Measurements from ENCODE around the gene PIGU.

Gene PIGU

GRCh38 chr20:34559311-34560140, 117.4 kb downstream of the PIGU start:
- H3K27me3 ChIP-seq (ENCODE audit: control insufficient read depth in 1 of 2, insufficient read depth in 2 of 2, low read length in 2 of 2), result no peaks in the 10 kb centered on the region
- no peaks in the 10 kb centered on the region for H3K36me3 ChIP-seq (ENCODE audit: insufficient read depth, low read length)
- no peak overlapping the region for H3K9ac ChIP-seq (ENCODE audit: low read length)
- peak overlapping the region; percentile 91 for H3K27ac ChIP-seq (ENCODE audit: low read depth, low read length)
- H3K4me1 ChIP-seq (ENCODE audit: insufficient read depth, low read length), result peaks cover 12% of the 10 kb centered on the region
- H3K9me3 ChIP-seq (ENCODE audit: low read length), result no peaks in the 10 kb centered on the region
- peak overlapping the region; percentile 16 to 38 for H3K4me3 ChIP-seq (ENCODE audit: low read depth in 1 of 2, low read length in 2 of 2)

DNA sequence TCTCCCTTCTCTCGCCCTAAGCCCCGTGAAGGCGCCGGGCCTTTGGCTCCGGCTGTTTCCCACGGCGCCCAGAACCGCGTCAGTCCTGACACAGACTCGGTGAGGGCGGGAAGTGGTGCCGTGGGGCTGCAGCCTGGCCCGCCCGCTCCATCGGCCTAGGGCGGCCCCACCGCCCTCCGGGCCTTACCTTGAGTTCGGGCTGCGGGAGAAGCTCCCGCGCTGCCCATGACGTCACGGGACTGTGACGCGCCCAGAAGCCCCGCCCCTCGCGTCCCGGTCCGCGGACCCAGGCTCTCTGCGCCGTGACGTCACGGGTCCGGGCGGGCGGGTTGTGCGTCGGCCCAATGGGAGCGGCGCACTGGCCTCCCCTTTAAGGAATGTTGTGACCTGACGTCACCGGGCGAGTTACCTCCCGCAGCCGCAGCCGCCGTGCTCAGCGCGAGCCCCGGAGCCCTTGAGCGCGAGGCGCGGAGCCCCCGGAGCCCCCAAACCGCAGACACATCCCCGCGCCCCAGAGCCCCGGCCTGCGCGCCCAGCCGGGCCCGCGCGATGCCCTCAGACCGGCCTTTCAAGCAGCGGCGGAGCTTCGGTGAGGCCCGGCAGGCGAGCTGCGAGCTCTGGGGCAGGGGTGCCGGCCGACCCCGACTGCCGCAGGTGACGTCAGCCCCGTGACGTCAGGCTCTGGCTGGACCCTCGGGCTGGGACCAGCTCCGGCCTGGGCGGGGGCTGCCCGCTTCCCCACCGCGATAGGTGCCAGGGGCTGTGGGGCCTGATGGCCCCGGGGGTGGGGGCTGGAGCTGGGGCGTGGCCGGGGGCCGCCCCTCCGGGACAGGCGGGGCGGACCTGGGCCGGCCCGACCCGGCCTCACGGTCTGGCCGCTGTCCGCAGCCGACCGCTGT, 118.3 kb downstream of the PIGU start, which contains the start of gene MAP1LC3A:
MAP1LC3A (plus strand) TSS at position 399 of the 899 bp plus-strand sequence; CDS start at position 550, 151 bp downstream.
- H3K4me1 ChIP-seq (ENCODE audit: insufficient read depth, low read length), result peaks cover 12% of the 10 kb centered on the region
- peak within 1 kb of the TSS; percentile 85 for H3K9ac ChIP-seq (ENCODE audit: low read length)
- H3K4me3 ChIP-seq (ENCODE audit: low read depth in 1 of 2, low read length in 2 of 2), result peak within 1 kb of the TSS; percentile 73 to 81
- H3K36me3 ChIP-seq (ENCODE audit: insufficient read depth, low read length), result no peaks in the 10 kb centered on the region
- no peaks in the 10 kb centered on the region for H3K27me3 ChIP-seq (ENCODE audit: control insufficient read depth in 1 of 2, insufficient read depth in 2 of 2, low read length in 2 of 2)
- H3K9me3 ChIP-seq (ENCODE audit: low read length), result no peaks in the 10 kb centered on the region
- H3K27ac ChIP-seq (ENCODE audit: low read depth, low read length), result peak within 1 kb of the TSS; percentile 91

DNA sequence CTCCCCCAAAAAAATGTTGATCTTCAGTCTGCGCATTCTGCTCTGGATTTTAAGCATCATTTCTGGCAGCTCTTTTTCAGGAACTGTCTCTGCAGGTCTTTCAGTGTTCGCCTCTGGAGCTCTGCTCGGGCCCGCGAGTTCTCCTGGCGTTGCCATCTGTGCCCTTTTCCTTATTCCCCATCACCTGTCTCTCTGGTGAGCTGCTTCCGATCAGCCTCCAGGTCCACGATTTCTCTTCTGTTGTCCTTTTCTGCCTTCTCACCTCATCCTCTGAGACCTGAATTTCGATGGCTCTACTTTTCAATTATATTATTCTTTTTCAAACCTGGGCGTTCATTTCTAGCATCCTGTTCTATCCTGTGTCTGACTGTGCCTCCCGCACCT, 119.0 kb downstream of the PIGU start:
- Histone ChIP-seq H3K4me1 (ENCODE audit: insufficient read depth, low read length) (peaks cover 15% of the 10 kb centered on the region), H3K36me3 (ENCODE audit: insufficient read depth, low read length) (no peaks in the 10 kb centered on the region), H3K9ac (ENCODE audit: low read length) (peak overlapping the region; percentile 85), H3K27ac (ENCODE audit: low read depth, low read length) (peak overlapping the region; percentile 91), H3K27me3 (ENCODE audit: control insufficient read depth in 1 of 2, insufficient read depth in 2 of 2, low read length in 2 of 2) (no peaks in the 10 kb centered on the region), H3K4me3 (ENCODE audit: low read depth in 1 of 2, low read length in 2 of 2) (peak overlapping the region; percentile 73 to 81), H3K9me3 (ENCODE audit: low read length) (no peaks in the 10 kb centered on the region)

DNA sequence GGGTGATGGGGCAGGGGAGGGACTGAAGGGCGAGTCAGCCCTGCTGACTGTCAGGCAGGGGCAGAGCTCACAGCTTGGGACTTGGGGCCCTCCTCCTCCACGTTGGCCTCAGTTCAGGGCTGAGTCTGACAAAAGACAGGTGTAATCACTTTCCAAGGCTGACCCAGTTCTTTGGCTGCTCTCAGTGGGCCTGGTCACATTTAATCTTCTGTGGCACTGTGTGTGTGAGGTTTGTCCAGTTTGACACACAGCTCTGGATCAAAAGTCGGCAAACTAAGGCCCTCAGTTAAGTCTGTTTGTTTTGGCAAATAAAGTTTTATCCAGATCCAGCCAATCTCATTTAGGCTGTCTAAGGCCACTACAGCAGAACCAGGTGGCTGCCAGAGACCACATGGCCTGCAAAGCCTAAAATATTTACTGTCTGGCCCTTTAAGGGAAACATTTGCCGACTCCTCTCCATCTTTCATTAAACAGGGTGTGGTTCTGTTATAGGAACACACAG, 123.5 kb downstream of the PIGU start:
- Histone ChIP-seq H3K9me3 (ENCODE audit: low read length) (no peaks in the 10 kb centered on the region), H3K36me3 (ENCODE audit: insufficient read depth, low read length) (no peaks in the 10 kb centered on the region), H3K4me3 (ENCODE audit: low read depth in 1 of 2, low read length in 2 of 2) (no peak overlapping the region), H3K27ac (ENCODE audit: low read depth, low read length) (no peak overlapping the region), H3K9ac (ENCODE audit: low read length) (no peak overlapping the region), H3K27me3 (ENCODE audit: control insufficient read depth in 1 of 2, insufficient read depth in 2 of 2, low read length in 2 of 2) (no peaks in the 10 kb centered on the region), H3K4me1 (ENCODE audit: insufficient read depth, low read length) (peaks cover 11% of the 10 kb centered on the region)

- Histone ChIP-seq H3K36me3 (ENCODE audit: insufficient read depth, low read length) (no peaks in the 10 kb centered on the region), H3K27ac (ENCODE audit: low read depth, low read length) (no peak overlapping the region), H3K9me3 (ENCODE audit: low read length) (no peaks in the 10 kb centered on the region), H3K9ac (ENCODE audit: low read length) (no peak overlapping the region), H3K4me3 (ENCODE audit: low read depth in 1 of 2, low read length in 2 of 2) (no peak overlapping the region), H3K4me1 (ENCODE audit: insufficient read depth, low read length) (peaks cover 5% of the 10 kb centered on the region), H3K27me3 (ENCODE audit: control insufficient read depth in 1 of 2, insufficient read depth in 2 of 2, low read length in 2 of 2) (no peaks in the 10 kb centered on the region)
These were observed 124.3 kb downstream of the PIGU start for GRCh38 chr20:34552569-34552968.

- Histone ChIP-seq H3K27ac (ENCODE audit: low read depth, low read length) (no peak overlapping the region), H3K4me1 (ENCODE audit: insufficient read depth, low read length) (peaks cover 3% of the 10 kb centered on the region), H3K9me3 (ENCODE audit: low read length) (no peaks in the 10 kb centered on the region), H3K27me3 (ENCODE audit: control insufficient read depth in 1 of 2, insufficient read depth in 2 of 2, low read length in 2 of 2) (no peaks in the 10 kb centered on the region), H3K9ac (ENCODE audit: low read length) (no peak overlapping the region), H3K4me3 (ENCODE audit: low read depth in 1 of 2, low read length in 2 of 2) (no peak overlapping the region), H3K36me3 (ENCODE audit: insufficient read depth, low read length) (no peaks in the 10 kb centered on the region)
These were observed 127.0 kb downstream of the PIGU start for GRCh38 chr20:34549929-34550305.

- no peaks in the 10 kb centered on the region for H3K27me3 ChIP-seq (ENCODE audit: control insufficient read depth in 1 of 2, insufficient read depth in 2 of 2, low read length in 2 of 2)
- peaks cover 3% of the 10 kb centered on the region for H3K4me1 ChIP-seq (ENCODE audit: insufficient read depth, low read length)
- no peaks in the 10 kb centered on the region for H3K36me3 ChIP-seq (ENCODE audit: insufficient read depth, low read length)
- H3K4me3 ChIP-seq (ENCODE audit: low read depth in 1 of 2, low read length in 2 of 2), result no peak overlapping the region
- no peak overlapping the region for H3K9ac ChIP-seq (ENCODE audit: low read length)
- no peaks in the 10 kb centered on the region for H3K9me3 ChIP-seq (ENCODE audit: low read length)
- H3K27ac ChIP-seq (ENCODE audit: low read depth, low read length), result no peak overlapping the region
These were observed 127.5 kb downstream of the PIGU start for GRCh38 chr20:34549291-34549928.

- no peak overlapping the region for H3K9ac ChIP-seq (ENCODE audit: low read length)
These were observed 128.9 kb downstream of the PIGU start for GRCh38 chr20:34547844-34548613.

DNA sequence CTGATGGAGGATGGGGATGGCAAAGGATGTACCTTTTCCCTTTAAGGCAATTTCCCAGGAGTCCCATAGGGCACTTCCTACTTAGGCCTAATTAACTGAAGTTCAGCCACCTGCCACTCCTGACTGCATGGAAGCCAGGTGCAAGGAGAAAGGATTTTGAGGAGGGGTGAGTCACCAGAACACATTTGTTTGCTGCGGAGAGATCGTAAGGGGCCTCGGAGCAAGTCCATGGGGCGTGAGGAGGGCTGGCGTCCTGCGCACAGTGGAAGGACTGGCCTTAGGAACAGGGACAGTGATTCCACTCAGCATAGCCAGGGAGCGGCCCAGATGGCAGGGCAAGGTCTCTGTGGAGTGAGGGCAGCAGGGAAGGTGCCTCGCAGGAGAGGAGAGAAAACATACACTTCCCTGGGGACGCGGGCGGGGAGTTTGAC, 130.1 kb downstream of the PIGU start:
- Histone ChIP-seq H3K27ac (ENCODE audit: low read depth, low read length) (no peak overlapping the region), H3K4me3 (ENCODE audit: low read depth in 1 of 2, low read length in 2 of 2) (no peak overlapping the region), H3K36me3 (ENCODE audit: insufficient read depth, low read length) (peaks cover 4% of the 10 kb centered on the region), H3K9me3 (ENCODE audit: low read length) (no peaks in the 10 kb centered on the region), H3K9ac (ENCODE audit: low read length) (no peak overlapping the region), H3K27me3 (ENCODE audit: control insufficient read depth in 1 of 2, insufficient read depth in 2 of 2, low read length in 2 of 2) (no peaks in the 10 kb centered on the region), H3K4me1 (ENCODE audit: insufficient read depth, low read length) (no peaks in the 10 kb centered on the region)

More at GRCh38 chr20:34547844-34548613, 128.9 kb downstream of the PIGU start:
- no peaks in the 10 kb centered on the region for H3K4me1 ChIP-seq (ENCODE audit: insufficient read depth, low read length)
- H3K9me3 ChIP-seq (ENCODE audit: low read length), result no peaks in the 10 kb centered on the region
- no peaks in the 10 kb centered on the region for H3K27me3 ChIP-seq (ENCODE audit: control insufficient read depth in 1 of 2, insufficient read depth in 2 of 2, low read length in 2 of 2)
- no peaks in the 10 kb centered on the region for H3K36me3 ChIP-seq (ENCODE audit: insufficient read depth, low read length)
- no peak overlapping the region for H3K4me3 ChIP-seq (ENCODE audit: low read depth in 1 of 2, low read length in 2 of 2)
- H3K27ac ChIP-seq (ENCODE audit: low read depth, low read length), result no peak overlapping the region

- H3K27ac ChIP-seq (ENCODE audit: low read depth, low read length), result no peak overlapping the region
- H3K4me3 ChIP-seq (ENCODE audit: low read depth in 1 of 2, low read length in 2 of 2), result no peak overlapping the region
- H3K4me1 ChIP-seq (ENCODE audit: insufficient read depth, low read length), result no peaks in the 10 kb centered on the region
- H3K9me3 ChIP-seq (ENCODE audit: low read length), result no peaks in the 10 kb centered on the region
- peaks cover 24% of the 10 kb centered on the region for H3K36me3 ChIP-seq (ENCODE audit: insufficient read depth, low read length)
- no peak overlapping the region for H3K9ac ChIP-seq (ENCODE audit: low read length)
- H3K27me3 ChIP-seq (ENCODE audit: control insufficient read depth in 1 of 2, insufficient read depth in 2 of 2, low read length in 2 of 2), result no peaks in the 10 kb centered on the region
These were observed 132.6 kb downstream of the PIGU start for GRCh38 chr20:34544109-34544796.

Data from muscle layer of colon (tissue), 2 donors.